GM23248 (cell line): ENCODE data around the gene FAM13C.

Experiments used
- EZH2 ChIP-seq: fragments of 200-600 bp; sonication (generic); IDR thresholded peaks from 2 replicates; pipeline ENCODE4 v1.6.1; 2018; ENCODE audit warnings: antibody characterized with exemption, mild to moderate bottlenecking; ENCODE audit not compliant: insufficient read depth, poor library complexity, severe bottlenecking
- EZH2phosphoT487 ChIP-seq: fragments of 200-600 bp; sonication (generic); IDR thresholded peaks from 2 replicates; pipeline ENCODE4 v1.6.1; 2018; ENCODE audit warnings: antibody characterized with exemption, moderate library complexity, mild to moderate bottlenecking, low read depth; ENCODE audit not compliant: insufficient read depth

DNA sequence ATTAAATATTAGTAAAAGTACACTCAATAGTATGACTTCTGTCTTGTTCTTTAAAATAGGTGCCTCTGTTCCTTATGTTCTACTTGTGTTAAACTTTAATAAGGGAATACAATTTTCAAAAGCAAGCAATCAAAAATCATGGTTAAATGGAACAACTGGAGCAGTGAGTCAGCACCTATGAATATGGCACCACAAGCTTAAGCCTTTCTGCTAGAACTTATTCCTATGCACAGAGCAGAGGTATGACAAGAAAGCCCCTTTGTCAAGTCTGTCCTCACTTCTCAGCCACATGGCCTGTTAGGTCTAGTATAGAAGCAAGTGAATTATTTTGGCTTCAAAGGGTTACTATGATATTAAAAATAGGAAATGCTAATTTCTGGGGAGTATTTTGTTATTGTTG is 29.8 kb downstream of the FAM13C start:
- TF ChIP-seq EZH2: no peak
- TF ChIP-seq EZH2phosphoT487: no peak
